Body of pancreas (tissue), 4 donors: ENCODE measurements around the gene ACSF3. TPM values are rescaled to one million over a fixed set of nuclear protein-coding genes. Genes with fewer than 3 reads are reported as not detected.

ENCODE experiments used
- ATAC-seq: fragments of 150-250 bp; one replicate; pipeline ENCODE4 v1.9.1; 2016
- DNase-seq, 4 donors: peaks; one replicate each; pipeline ENCODE4 v3.0.0-alpha.2; 2019
- H3K27ac ChIP-seq, 4 donors: fragments of 200-600 bp; sonication (generic); 1 replicate in 3 of 4; 2 replicates in 1 of 4; pipeline versions ENCODE4 v1.5.1 to v1.6.1; 2016 to 2019; ENCODE audit warnings: mild to moderate bottlenecking in 1 of 4, mixed read lengths in 1 of 4, moderate library complexity in 1 of 4
- H3K27me3 ChIP-seq, 2 donors: fragments of 200-600 bp; sonication (generic); one replicate each; pipeline ENCODE4 v1.6.0; 2016; ENCODE audit warnings: mild to moderate bottlenecking in 1 of 2
- H3K36me3 ChIP-seq, 2 donors: fragments of 200-600 bp; sonication (generic); replicated peaks in 1 of 2; 2 replicates each; pipeline ENCODE4 v1.5.1; 2016; ENCODE audit warnings: low read depth in 2 of 2; ENCODE audit not compliant: insufficient read depth in 1 of 2
- H3K4me1 ChIP-seq: fragments of 200-600 bp; sonication (generic); one replicate; pipeline ENCODE4 v1.6.0; 2016
- H3K4me3 ChIP-seq, 2 donors: fragments of 200-600 bp; sonication (generic); 1 replicate in 1 of 2; 2 replicates in 1 of 2; pipeline ENCODE4 v1.5.1; 2016 to 2019
- H3K9me3 ChIP-seq, 3 donors: fragments of 200-600 bp; sonication (generic); 1 replicate in 2 of 3; 2 replicates in 1 of 3; pipeline ENCODE4 v1.5.1; 2016
- POLR2A ChIP-seq, 3 donors: fragments of 450-650 bp; IDR thresholded peaks; one replicate each; pipeline ENCODE4 v1.6.1; 2016; ENCODE audit warnings: antibody characterized with exemption in 3 of 3, mild to moderate bottlenecking in 2 of 3
- WGBS, 2 donors: methylation state at CpG; one replicate each; pipeline ENCODE4 v1.1.5; 2017; 5-methylcytosine and 5-hydroxymethylcytosine counted together
- intact Hi-C: fragments of 100-400 bp; cut with DNase I; formaldehyde crosslinking; loops from one replicate; pipeline ENCODE4 v1.15.1; 2023
- total RNA-seq, 2 donors: library from RNA; depleted of rRNA; stranded (reverse); fragments of >200 nt; gene quantifications; one replicate each; pipeline ENCODE4 v1.1.0, GENCODE V29; 2016
- TF ChIP-seq, protein P1 (sequence below), 7 experiments: fragments of 450-650 bp in 4 of 7; fragments of 200-600 bp in 3 of 7; sonication (generic) in 3 of 7; IDR thresholded peaks; one replicate each; pipeline ENCODE4 v1.5.1; 2016 to 2019; ENCODE audit warnings: antibody characterized with exemption in 7 of 7

ACSF3 gene
- total RNA-seq, 2 donors from 2014 or later = 22.1 to 48.8 TPM

DNA sequence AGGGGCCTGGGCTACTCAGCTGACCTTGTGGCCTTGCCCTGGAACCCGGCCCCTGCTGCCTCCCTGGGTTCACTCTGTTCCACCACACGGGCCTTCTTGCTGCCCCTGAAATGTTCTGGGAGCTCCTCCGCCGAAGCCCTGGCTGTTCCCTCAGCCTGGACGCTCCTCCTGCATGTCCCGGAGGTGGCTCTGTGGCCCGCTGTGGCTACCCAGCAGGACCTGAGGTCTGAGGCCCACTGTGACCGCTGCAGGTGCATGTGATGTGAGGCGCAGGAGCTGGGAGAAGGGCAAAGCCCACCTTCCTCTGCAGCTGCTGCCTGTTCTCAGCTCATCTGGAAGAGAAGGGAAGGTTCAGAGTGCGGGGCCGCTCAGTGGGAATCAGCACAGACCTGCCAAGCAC lies 38.9 kb upstream of the ACSF3 start:
- Histone ChIP-seq H3K4me1 (no peaks in the 10 kb centered on the region), H3K27ac (no peak overlapping the region), H3K27me3 (peaks cover 0 to 4% of the 10 kb centered on the region in 2 donors), H3K36me3 (no peaks in the 10 kb centered on the region), H3K4me3 (no peak overlapping the region), H3K9me3 (no peaks in the 10 kb centered on the region)
- ATAC-seq (no peak), DNase-seq (no peak)
- intact Hi-C loops = no loop called here
- 70 to 78% methylated on average over 3 to 11 of the region's 11 CpGs for WGBS, 2 donors
- TF ChIP-seq POLR2A (IDR thresholded peaks at IDR 0.05) = no peak
- TF ChIP-seq, protein P1, sequence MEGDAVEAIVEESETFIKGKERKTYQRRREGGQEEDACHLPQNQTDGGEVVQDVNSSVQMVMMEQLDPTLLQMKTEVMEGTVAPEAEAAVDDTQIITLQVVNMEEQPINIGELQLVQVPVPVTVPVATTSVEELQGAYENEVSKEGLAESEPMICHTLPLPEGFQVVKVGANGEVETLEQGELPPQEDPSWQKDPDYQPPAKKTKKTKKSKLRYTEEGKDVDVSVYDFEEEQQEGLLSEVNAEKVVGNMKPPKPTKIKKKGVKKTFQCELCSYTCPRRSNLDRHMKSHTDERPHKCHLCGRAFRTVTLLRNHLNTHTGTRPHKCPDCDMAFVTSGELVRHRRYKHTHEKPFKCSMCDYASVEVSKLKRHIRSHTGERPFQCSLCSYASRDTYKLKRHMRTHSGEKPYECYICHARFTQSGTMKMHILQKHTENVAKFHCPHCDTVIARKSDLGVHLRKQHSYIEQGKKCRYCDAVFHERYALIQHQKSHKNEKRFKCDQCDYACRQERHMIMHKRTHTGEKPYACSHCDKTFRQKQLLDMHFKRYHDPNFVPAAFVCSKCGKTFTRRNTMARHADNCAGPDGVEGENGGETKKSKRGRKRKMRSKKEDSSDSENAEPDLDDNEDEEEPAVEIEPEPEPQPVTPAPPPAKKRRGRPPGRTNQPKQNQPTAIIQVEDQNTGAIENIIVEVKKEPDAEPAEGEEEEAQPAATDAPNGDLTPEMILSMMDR (IDR thresholded peaks at IDR 0.05) = no peak

DNA sequence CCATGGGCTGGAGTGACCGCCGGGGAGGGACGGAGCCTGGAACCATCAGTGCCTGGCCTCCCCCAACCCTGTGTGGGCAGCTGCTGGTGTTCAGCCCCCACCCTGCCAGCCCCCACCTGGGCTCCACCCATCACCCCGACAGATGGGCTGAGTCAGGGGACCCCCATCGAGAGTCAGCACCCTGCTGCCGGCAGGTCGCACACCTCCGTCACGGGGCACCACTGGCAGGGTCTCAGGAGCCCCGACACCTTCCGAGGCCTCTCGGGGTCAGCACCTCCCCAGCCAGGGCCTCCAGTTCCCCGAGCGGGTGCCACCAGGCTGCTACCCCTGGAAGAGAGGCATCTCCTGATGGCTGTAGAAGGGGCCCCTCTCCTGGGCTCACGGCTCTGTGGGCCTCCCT lies 38.3 kb upstream of the ACSF3 start:
- Histone ChIP-seq H3K4me1 (no peaks in the 10 kb centered on the region), H3K27ac (no peak overlapping the region), H3K9me3 (no peaks in the 10 kb centered on the region), H3K36me3 (no peaks in the 10 kb centered on the region), H3K4me3 (no peak overlapping the region), H3K27me3 (no peaks in the 10 kb centered on the region)
- DNase-seq = no peak
- no peak for TF ChIP-seq POLR2A (IDR thresholded peaks at IDR 0.05)
- intact Hi-C loops = no loop called here
- no peak for ATAC-seq
- WGBS, 2 donors = 69% methylated on average over 15 of the region's 15 CpGs; no CpG with 5 or more reads in 1 of the 2 donors

DNA sequence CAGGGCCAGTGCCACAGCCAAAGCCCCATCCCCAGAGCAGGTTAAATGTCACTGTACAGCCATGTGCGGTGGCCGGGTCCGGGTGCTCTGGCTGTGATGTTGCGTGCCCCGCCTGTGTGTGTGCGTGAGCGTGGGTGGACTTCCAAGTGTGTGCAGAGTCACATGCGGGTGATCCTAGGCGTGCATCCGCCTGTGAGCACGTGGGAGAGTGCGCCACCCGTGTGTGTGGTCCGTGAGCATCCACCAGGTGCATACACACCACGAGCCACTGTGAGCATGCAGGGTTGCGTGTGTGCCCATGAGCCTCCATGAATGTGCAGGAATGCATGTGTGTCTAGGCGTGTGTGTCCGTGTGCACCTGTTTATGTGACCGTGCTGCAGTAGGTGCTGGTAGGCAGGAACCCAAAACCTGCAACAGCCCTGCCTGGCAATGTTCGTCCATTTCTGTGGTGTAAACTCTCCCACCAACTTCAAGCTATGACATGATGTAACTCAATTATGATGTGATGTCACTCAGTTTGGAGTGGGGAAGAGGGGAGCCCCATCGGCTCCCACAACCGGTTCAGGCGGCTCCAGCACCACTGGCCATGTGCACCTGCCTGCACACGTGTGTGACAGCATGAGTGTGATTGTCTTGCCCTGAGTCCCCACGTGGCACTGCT lies 37.6 kb upstream of the ACSF3 start:
- Histone ChIP-seq H3K4me3 (no peak overlapping the region), H3K27ac (no peak overlapping the region), H3K36me3 (no peaks in the 10 kb centered on the region), H3K27me3 (no peaks in the 10 kb centered on the region), H3K9me3 (no peaks in the 10 kb centered on the region), H3K4me1 (no peaks in the 10 kb centered on the region)
- no peak for ATAC-seq
- TF ChIP-seq POLR2A (IDR thresholded peaks at IDR 0.05) = no peak
- TF ChIP-seq, protein P1 (IDR thresholded peaks at IDR 0.05) = no peak
- intact Hi-C loops = no loop called here
- DNase-seq = no peak
- WGBS, 2 donors = 68 to 100% methylated on average over 2 to 25 of the region's 25 CpGs

DNA sequence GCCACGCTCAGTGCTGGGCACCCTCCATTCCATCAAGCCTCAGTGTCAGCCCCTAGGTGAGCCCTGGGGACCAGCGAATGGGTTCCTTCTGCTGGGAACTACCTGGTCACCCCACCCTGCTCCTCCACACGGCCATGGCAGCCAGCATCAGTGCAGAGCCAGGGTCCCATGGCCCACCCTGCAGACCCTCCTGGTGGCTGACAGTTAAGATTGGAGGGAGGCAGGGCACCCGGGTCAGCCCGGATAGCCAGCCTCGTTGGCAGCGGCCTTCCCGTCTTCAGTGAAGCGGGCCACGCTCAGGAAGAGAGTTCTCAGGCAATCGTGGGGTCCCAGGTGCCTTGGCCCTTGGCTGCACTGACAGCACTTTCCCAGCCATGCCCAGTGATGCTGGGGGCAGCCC lies 37.1 kb upstream of the ACSF3 start:
- Histone ChIP-seq H3K27ac (no peak overlapping the region), H3K4me1 (no peaks in the 10 kb centered on the region), H3K27me3 (no peaks in the 10 kb centered on the region), H3K9me3 (no peaks in the 10 kb centered on the region), H3K36me3 (no peaks in the 10 kb centered on the region), H3K4me3 (no peak overlapping the region)
- intact Hi-C loops = no loop called here
- 67% methylated on average over 11 of the region's 11 CpGs; no CpG with 5 or more reads in 1 of the 2 donors for WGBS, 2 donors
- no peak for DNase-seq
- no peak for ATAC-seq
- no peak for TF ChIP-seq POLR2A (IDR thresholded peaks at IDR 0.05)
- TF ChIP-seq, protein P1 (IDR thresholded peaks at IDR 0.05) = no peak

DNA sequence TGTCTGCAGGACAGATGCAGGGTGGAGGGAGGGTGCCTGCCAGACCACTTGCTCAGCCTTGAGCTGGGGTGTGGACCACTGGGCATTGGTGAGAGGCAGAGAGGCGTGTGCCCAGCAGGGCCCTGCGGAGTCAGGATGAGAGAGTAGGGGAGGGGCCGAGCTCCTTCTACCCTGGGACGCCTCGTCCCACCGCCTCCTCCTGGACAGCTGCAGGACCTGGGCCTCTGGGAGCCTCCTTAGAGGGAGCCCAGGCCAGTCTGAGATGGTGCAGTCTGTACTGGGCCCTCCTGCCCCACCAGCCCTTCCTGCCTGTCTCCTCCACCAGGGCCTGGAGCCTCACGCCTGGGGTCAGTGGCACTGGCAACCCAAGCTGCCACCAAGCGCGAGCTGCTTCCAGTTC lies 35.9 kb upstream of the ACSF3 start:
- no peak for DNase-seq
- intact Hi-C loops = no loop called here
- Histone ChIP-seq H3K9me3 (no peaks in the 10 kb centered on the region), H3K27ac (no peak overlapping the region), H3K4me3 (no peak overlapping the region), H3K4me1 (no peaks in the 10 kb centered on the region), H3K27me3 (no peaks in the 10 kb centered on the region), H3K36me3 (no peaks in the 10 kb centered on the region)
- 50 to 55% methylated on average over 8 to 9 of the region's 9 CpGs for WGBS, 2 donors
- no peak for ATAC-seq
- TF ChIP-seq POLR2A (IDR thresholded peaks at IDR 0.05) = no peak
- TF ChIP-seq, protein P1 (IDR thresholded peaks at IDR 0.05) = no peak
